Measurements from ENCODE around the gene EFHD1.

GRCh38 chr2:232658217-232658785 lies 24.9 kb downstream of the EFHD1 start:
- TF ChIP-seq NCOA5 (CRISPR knock-in tag; IDR thresholded peaks at IDR 0.05) = no peak
- no peak for TF ChIP-seq KDM6A (CRISPR knock-in tag; IDR thresholded peaks at IDR 0.05; ENCODE audit: low read depth)
- TF ChIP-seq SOX5 (CRISPR knock-in tag; IDR thresholded peaks at IDR 0.05; ENCODE audit: borderline replicate concordance) = no peak

Data from HepG2 (cell line).